ENCODE data around the gene SLC25A42. TPM values are rescaled to one million over a fixed set of nuclear protein-coding genes. Genes with fewer than 3 reads are reported as not detected.

SLC25A42 gene
- total and polyA plus RNA-seq, 2 of the 13 experiments (the other 11 are each of a cell fraction or from before 2014, with no cell fraction given): 12.8 to 18.3 TPM

DNA sequence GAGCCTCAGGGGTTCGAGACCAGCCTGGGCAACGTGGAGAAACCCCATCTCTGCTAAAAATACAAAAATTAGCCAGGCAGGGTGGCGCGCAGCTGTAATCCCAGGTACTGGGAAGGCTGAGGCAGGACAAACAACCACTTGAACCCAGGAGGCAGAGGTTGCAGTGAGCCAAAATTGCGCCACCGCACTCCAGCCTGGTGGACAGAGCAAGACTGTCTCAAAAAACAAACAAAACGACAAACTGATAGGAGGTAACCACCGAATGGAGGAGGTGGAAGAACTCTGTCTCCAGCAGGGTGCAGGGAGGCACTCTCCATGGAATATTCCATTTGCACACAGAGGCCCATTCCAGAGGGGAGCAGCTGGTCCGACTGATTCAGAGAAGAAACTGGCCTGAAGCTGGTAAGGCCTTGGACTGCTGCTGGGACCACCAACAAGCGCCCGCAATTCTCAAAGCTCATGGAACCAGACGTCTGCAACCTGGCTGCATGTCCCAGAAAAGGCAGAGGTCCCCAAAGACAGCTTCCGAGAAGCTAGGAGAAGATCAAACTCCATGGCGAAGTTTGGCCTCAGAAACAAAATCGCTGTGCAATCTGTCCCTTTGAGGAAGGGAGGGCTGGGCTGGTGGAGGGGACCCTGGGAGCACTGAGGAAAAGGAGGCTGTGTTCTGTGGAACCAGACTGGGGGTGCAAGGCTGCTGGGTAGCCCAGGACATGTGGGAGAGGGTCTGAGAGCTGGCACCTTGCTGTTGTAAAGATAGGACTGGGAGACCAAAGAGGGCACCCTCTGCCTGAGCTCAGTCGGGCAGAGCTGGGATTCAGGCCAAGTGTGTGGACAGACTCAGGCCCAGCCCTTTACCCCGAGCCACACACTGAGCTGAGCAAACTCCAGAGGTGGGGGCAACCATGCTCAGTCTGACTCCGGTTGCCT, 35.2 kb downstream of the SLC25A42 start (continued):
- TF ChIP-seq ZBTB49 (CRISPR knock-in tag; IDR thresholded peaks at IDR 0.05; ENCODE audit: borderline replicate concordance): no peak
- TF ChIP-seq DPF2 (CRISPR knock-in tag; IDR thresholded peaks at IDR 0.05; ENCODE audit: borderline replicate concordance, low read depth): peak; percentile 77; the same call in 1 of the 2 replicates
- TF ChIP-seq ATF7 (IDR thresholded peaks at IDR 0.05): peak; percentile 35; the same call in 1 of the 2 replicates
- no peak; the same call in 1 of the 2 replicates for TF ChIP-seq ATF7 (CRISPR knock-in tag; IDR thresholded peaks at IDR 0.05)
- TF ChIP-seq ZBTB1 (CRISPR knock-in tag; IDR thresholded peaks at IDR 0.05; ENCODE audit: borderline replicate concordance): no peak
- TF ChIP-seq, protein P1, sequence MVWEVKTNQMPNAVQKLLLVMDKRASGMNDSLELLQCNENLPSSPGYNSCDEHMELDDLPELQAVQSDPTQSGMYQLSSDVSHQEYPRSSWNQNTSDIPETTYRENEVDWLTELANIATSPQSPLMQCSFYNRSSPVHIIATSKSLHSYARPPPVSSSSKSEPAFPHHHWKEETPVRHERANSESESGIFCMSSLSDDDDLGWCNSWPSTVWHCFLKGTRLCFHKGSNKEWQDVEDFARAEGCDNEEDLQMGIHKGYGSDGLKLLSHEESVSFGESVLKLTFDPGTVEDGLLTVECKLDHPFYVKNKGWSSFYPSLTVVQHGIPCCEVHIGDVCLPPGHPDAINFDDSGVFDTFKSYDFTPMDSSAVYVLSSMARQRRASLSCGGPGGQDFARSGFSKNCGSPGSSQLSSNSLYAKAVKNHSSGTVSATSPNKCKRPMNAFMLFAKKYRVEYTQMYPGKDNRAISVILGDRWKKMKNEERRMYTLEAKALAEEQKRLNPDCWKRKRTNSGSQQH (CRISPR knock-in tag; IDR thresholded peaks at IDR 0.05; ENCODE audit: low read depth): no peak
- no peak for TF ChIP-seq ZBTB44 (CRISPR knock-in tag; IDR thresholded peaks at IDR 0.05)
- TF ChIP-seq, protein P2, sequence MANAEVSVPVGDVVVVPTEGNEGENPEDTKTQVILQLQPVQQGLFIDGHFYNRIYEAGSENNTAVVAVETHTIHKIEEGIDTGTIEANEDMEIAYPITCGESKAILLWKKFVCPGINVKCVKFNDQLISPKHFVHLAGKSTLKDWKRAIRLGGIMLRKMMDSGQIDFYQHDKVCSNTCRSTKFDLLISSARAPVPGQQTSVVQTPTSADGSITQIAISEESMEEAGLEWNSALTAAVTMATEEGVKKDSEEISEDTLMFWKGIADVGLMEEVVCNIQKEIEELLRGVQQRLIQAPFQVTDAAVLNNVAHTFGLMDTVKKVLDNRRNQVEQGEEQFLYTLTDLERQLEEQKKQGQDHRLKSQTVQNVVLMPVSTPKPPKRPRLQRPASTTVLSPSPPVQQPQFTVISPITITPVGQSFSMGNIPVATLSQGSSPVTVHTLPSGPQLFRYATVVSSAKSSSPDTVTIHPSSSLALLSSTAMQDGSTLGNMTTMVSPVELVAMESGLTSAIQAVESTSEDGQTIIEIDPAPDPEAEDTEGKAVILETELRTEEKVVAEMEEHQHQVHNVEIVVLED (CRISPR knock-in tag; IDR thresholded peaks at IDR 0.05; ENCODE audit: borderline replicate concordance): no peak
- TF ChIP-seq, protein P3, sequence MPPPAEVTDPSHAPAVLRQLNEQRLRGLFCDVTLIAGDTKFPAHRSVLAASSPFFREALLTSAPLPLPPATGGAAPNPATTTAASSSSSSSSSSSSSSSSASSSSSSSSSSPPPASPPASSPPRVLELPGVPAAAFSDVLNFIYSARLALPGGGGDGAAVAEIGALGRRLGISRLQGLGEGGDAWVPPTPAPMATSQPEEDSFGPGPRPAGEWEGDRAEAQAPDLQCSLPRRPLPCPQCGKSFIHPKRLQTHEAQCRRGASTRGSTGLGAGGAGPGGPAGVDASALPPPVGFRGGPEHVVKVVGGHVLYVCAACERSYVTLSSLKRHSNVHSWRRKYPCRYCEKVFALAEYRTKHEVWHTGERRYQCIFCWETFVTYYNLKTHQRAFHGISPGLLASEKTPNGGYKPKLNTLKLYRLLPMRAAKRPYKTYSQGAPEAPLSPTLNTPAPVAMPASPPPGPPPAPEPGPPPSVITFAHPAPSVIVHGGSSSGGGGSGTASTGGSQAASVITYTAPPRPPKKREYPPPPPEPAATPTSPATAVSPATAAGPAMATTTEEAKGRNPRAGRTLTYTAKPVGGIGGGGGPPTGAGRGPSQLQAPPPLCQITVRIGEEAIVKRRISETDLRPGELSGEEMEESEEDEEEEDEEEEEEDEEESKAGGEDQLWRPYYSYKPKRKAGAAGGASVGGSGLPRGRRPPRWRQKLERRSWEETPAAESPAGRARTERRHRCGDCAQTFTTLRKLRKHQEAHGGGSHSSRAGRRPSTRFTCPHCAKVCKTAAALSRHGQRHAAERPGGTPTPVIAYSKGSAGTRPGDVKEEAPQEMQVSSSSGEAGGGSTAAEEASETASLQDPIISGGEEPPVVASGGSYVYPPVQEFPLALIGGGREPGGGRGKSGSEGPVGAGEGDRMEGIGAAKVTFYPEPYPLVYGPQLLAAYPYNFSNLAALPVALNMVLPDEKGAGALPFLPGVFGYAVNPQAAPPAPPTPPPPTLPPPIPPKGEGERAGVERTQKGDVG (CRISPR knock-in tag; IDR thresholded peaks at IDR 0.05; ENCODE audit: borderline replicate concordance): no peak
- no peak for TF ChIP-seq GLI4 (CRISPR knock-in tag; IDR thresholded peaks at IDR 0.05; ENCODE audit: borderline replicate concordance)
- no peak for TF ChIP-seq NKX3-1 (CRISPR knock-in tag; IDR thresholded peaks at IDR 0.05)
- TF ChIP-seq MIER2 (CRISPR knock-in tag; IDR thresholded peaks at IDR 0.05): 0 out of 2 replicates have a peak, but pooled peaks have one; percentile 37
- TF ChIP-seq RELA (CRISPR knock-in tag; IDR thresholded peaks at IDR 0.05): peak; percentile 75; the same call in 1 of the 2 replicates
- TF ChIP-seq MYNN (CRISPR knock-in tag; IDR thresholded peaks at IDR 0.05; ENCODE audit: low read depth): no peak
- TF ChIP-seq MEIS2 (CRISPR knock-in tag; IDR thresholded peaks at IDR 0.05): peak; percentile 60; the same call in 1 of the 2 replicates
- peak; percentile 46 for TF ChIP-seq HIVEP1 (CRISPR knock-in tag; IDR thresholded peaks at IDR 0.05)
- peak; percentile 40; the same call in 1 of the 2 replicates for TF ChIP-seq KMT2A (CRISPR knock-in tag; IDR thresholded peaks at IDR 0.05)
- TF ChIP-seq MAFG (CRISPR knock-in tag; IDR thresholded peaks at IDR 0.05): no peak

All from HepG2 (cell line).